ENCODE data around the gene MDH1B. TPM values are rescaled to one million over a fixed set of nuclear protein-coding genes. Genes with fewer than 3 reads are reported as not detected.

MDH1B gene
- total RNA-seq, 1 donor from 2014 or later: 0.98 TPM

DNA sequence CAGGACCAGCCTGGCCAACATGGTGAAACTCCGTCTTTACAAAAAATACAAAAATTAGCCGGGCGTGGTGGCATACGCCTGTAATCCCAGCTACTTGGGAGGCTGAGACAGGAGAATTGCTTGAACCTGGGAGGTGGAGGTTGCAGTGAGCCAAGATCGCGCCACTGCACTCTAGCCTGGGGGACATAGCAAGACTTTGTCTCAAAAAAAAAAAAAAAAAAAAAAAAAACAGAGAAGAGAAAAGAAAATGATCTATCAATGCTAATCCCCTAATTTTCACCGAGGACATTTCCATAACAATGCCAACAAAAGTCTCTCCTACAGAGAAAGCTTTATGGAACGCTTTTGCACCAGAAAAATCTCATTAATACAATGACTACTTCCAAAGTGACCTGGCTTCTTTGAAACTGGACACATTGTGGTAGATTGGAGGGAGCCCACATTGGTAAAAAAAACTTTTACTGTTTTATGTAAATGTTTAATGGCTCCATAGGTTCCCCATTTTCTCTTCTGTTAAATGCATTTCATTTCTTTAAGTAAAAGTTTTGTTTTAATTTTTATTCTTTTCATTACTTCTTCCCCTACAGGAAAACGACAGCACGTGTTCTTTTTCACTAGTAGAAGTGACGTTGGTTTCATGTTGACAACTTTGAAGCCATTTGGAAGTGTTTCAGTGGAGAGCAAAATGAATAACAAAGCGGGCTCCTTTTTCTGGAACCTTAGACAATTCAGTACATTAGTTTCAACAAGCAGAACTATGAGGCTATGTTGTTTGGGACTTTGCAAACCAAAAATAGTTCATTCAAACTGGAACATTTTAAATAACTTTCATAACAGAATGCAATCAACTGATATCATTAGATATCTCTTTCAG is 1.2 kb upstream of the MDH1B start:
- no peak for DNase-seq

DNA sequence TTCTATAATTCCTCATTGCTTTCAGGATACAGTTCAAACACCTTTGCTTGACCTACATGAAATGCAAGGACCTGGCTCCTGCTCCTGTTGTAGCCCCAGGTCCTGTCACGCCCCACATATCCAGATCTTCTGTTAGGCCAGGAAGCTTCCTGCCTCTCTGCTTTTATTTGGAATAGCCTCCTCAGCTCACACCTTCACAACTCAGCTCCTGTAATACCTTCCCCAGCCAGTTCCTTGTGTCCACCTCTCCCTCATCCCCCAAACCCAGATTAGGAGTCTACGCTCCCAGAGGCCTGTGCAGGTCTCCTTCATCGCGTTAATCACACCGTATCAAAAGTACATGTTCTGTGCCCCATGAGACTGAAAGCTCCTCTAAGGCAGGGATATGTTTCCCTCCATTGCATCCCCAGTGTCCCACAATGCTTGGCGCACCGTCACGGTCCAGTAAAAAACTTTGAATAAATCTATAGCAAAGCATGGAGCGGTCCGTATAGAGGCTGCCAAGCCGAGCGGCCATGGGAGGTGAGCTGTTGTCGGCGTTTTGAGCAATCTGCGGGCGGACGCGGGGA is 371 bp downstream of the MDH1B start:
- H3K27me3 Mint-ChIP-seq (ENCODE audit: unreplicated experiment): no peaks in the 10 kb centered on the region
- TF ChIP-seq, protein P1, sequence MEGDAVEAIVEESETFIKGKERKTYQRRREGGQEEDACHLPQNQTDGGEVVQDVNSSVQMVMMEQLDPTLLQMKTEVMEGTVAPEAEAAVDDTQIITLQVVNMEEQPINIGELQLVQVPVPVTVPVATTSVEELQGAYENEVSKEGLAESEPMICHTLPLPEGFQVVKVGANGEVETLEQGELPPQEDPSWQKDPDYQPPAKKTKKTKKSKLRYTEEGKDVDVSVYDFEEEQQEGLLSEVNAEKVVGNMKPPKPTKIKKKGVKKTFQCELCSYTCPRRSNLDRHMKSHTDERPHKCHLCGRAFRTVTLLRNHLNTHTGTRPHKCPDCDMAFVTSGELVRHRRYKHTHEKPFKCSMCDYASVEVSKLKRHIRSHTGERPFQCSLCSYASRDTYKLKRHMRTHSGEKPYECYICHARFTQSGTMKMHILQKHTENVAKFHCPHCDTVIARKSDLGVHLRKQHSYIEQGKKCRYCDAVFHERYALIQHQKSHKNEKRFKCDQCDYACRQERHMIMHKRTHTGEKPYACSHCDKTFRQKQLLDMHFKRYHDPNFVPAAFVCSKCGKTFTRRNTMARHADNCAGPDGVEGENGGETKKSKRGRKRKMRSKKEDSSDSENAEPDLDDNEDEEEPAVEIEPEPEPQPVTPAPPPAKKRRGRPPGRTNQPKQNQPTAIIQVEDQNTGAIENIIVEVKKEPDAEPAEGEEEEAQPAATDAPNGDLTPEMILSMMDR (IDR thresholded peaks at IDR 0.05; ENCODE audit: partially characterized antibody, unreplicated experiment): no peak
- peaks cover 4% of the 10 kb centered on the region for H3K4me1 Mint-ChIP-seq (ENCODE audit: low read depth, unreplicated experiment)
- H3K4me3 Mint-ChIP-seq (ENCODE audit: unreplicated experiment): peak overlapping the region; percentile 93
- no peaks in the 10 kb centered on the region for H3K36me3 Mint-ChIP-seq (ENCODE audit: unreplicated experiment)
- no peaks in the 10 kb centered on the region for H3K9me3 Mint-ChIP-seq (ENCODE audit: unreplicated experiment)
- peak overlapping the region; percentile 94 for H3K27ac Mint-ChIP-seq (ENCODE audit: unreplicated experiment)
- DNase-seq: no peak

More for the DNA sequence above, 1.2 kb upstream of the MDH1B start:
- TF ChIP-seq, protein P1 (IDR thresholded peaks at IDR 0.05; ENCODE audit: partially characterized antibody, unreplicated experiment): no peak
- peaks cover 4% of the 10 kb centered on the region for H3K4me1 Mint-ChIP-seq (ENCODE audit: low read depth, unreplicated experiment)
- no peaks in the 10 kb centered on the region for H3K27me3 Mint-ChIP-seq (ENCODE audit: unreplicated experiment)
- no peaks in the 10 kb centered on the region for H3K9me3 Mint-ChIP-seq (ENCODE audit: unreplicated experiment)
- peak overlapping the region; percentile 94 for H3K27ac Mint-ChIP-seq (ENCODE audit: unreplicated experiment)
- H3K4me3 Mint-ChIP-seq (ENCODE audit: unreplicated experiment): peak overlapping the region; percentile 93
- H3K36me3 Mint-ChIP-seq (ENCODE audit: unreplicated experiment): no peaks in the 10 kb centered on the region

DNA sequence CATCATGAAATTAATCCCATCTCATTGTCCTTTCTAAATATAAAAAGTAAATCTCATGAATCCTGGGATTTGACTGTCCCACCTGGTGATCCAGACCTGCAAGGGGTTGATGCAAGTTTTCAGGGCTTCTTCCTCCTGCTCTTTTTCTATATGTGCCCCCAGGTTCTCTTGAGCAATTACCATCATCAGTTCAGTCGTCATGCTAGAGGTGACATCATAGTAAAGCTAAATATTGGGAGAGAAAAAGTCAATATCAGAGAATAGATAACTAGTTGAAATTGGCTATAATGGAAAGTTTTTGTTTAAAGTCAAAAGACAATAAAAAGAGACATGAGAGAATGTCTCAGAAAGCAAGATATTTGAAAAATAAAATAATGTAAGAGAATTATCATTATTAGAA is 8.3 kb downstream of the MDH1B start:
- Mint-ChIP-seq H3K27ac (ENCODE audit: unreplicated experiment) (no peak overlapping the region), H3K36me3 (ENCODE audit: unreplicated experiment) (no peaks in the 10 kb centered on the region), H3K9me3 (ENCODE audit: unreplicated experiment) (no peaks in the 10 kb centered on the region), H3K4me3 (ENCODE audit: unreplicated experiment) (no peak overlapping the region), H3K27me3 (ENCODE audit: unreplicated experiment) (peaks cover 1% of the 10 kb centered on the region), H3K4me1 (ENCODE audit: low read depth, unreplicated experiment) (no peaks in the 10 kb centered on the region)
- DNase-seq: no peak
- TF ChIP-seq, protein P1 (IDR thresholded peaks at IDR 0.05; ENCODE audit: partially characterized antibody, unreplicated experiment): no peak

DNA sequence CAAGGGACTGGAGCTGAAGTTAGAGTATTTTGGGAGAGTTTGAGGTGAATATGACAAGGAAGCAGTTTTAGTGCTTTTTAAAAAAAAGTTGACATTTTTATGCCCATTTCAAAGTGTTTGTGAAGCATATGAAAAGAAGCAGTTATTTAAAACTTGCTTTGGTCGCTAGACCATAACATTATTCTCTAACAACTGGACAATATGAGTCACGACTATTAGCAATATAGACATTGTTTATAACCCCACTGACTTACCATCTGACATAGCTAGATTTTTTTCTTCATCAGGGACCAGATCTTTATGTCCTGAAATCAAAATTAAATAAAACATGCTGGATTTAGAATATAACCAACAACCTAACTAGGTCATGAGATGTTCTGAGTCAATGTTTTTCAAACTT is 24.3 kb downstream of the MDH1B start:
- H3K9me3 Mint-ChIP-seq (ENCODE audit: unreplicated experiment): no peaks in the 10 kb centered on the region
- no peak for DNase-seq
- TF ChIP-seq, protein P1 (IDR thresholded peaks at IDR 0.05; ENCODE audit: partially characterized antibody, unreplicated experiment): no peak
- H3K27me3 Mint-ChIP-seq (ENCODE audit: unreplicated experiment): peaks cover 2% of the 10 kb centered on the region
- H3K4me3 Mint-ChIP-seq (ENCODE audit: unreplicated experiment): no peak overlapping the region
- no peaks in the 10 kb centered on the region for H3K36me3 Mint-ChIP-seq (ENCODE audit: unreplicated experiment)
- H3K4me1 Mint-ChIP-seq (ENCODE audit: low read depth, unreplicated experiment): peaks cover 2% of the 10 kb centered on the region
- no peak overlapping the region for H3K27ac Mint-ChIP-seq (ENCODE audit: unreplicated experiment)

DNA sequence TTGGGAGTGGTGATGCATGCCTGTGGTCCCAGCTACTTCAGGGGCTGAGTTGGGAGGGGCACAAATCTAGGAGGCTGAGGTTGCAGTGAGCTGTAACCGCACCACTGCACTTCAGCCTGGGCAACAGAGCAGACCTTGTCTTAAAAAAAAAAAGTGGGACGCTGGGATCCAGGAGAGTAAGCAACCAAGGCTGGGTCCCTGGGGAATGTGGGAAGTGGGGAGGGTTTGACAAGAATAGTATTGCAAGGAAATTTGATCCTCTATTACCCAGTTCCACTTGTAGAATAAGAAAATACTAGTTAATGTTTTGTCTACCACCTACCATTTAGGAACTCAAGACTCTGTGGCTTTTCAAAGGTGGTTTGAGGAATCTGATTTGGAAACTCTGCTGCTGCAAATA is 25.9 kb downstream of the MDH1B start:
- DNase-seq: no peak
- Mint-ChIP-seq H3K4me1 (ENCODE audit: low read depth, unreplicated experiment) (peaks cover 2% of the 10 kb centered on the region), H3K9me3 (ENCODE audit: unreplicated experiment) (no peaks in the 10 kb centered on the region), H3K4me3 (ENCODE audit: unreplicated experiment) (no peak overlapping the region), H3K36me3 (ENCODE audit: unreplicated experiment) (no peaks in the 10 kb centered on the region), H3K27ac (ENCODE audit: unreplicated experiment) (no peak overlapping the region), H3K27me3 (ENCODE audit: unreplicated experiment) (peaks cover 2% of the 10 kb centered on the region)
- TF ChIP-seq, protein P1 (IDR thresholded peaks at IDR 0.05; ENCODE audit: partially characterized antibody, unreplicated experiment): no peak
